HFF-Myc (cell line): ENCODE results near the gene RALGAPA2.

Experiments used
- DNase-seq: peaks from one replicate; pipeline ENCODE4 v3.0.0-alpha.2; 2011; ENCODE audit warnings: low read depth; ENCODE audit errors: extremely low read depth
- H3K4me3 ChIP-seq: replicated peaks from 2 replicates; pipeline ENCODE4 v1.5.1; 2011; ENCODE audit warnings: low read depth, mild to moderate bottlenecking, control low read depth, low read length
- TF ChIP-seq, protein P1 (sequence below): IDR thresholded peaks from 2 replicates; pipeline ENCODE4 v1.5.1; 2012; ENCODE audit warnings: mild to moderate bottlenecking, low read depth, low read length, control low read depth; ENCODE audit errors: missing control alignments

Gene RALGAPA2

DNA sequence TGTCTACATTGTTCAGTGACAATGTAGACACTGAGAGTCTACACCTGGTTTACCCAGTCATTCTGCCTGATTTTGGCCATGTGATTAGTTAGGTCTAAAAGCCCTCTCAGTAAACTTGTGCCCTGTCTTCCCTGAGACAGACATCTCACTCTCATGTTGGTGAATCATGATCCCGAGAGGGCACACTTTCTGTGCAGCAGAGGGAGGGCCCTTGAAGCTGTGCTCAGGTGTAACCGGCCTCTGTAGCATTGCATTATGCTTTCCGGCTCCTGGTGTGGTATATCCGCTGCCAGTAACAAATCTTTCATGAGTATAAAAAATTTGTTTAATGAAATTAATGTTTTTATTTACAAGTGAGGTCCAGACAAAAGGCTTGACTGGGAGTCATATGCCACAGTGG, 85.0 kb downstream of the RALGAPA2 start:
- DNase-seq, result no peak
- TF ChIP-seq, protein P1, sequence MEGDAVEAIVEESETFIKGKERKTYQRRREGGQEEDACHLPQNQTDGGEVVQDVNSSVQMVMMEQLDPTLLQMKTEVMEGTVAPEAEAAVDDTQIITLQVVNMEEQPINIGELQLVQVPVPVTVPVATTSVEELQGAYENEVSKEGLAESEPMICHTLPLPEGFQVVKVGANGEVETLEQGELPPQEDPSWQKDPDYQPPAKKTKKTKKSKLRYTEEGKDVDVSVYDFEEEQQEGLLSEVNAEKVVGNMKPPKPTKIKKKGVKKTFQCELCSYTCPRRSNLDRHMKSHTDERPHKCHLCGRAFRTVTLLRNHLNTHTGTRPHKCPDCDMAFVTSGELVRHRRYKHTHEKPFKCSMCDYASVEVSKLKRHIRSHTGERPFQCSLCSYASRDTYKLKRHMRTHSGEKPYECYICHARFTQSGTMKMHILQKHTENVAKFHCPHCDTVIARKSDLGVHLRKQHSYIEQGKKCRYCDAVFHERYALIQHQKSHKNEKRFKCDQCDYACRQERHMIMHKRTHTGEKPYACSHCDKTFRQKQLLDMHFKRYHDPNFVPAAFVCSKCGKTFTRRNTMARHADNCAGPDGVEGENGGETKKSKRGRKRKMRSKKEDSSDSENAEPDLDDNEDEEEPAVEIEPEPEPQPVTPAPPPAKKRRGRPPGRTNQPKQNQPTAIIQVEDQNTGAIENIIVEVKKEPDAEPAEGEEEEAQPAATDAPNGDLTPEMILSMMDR, result no peak
- H3K4me3 ChIP-seq, result no peak overlapping the region

DNA sequence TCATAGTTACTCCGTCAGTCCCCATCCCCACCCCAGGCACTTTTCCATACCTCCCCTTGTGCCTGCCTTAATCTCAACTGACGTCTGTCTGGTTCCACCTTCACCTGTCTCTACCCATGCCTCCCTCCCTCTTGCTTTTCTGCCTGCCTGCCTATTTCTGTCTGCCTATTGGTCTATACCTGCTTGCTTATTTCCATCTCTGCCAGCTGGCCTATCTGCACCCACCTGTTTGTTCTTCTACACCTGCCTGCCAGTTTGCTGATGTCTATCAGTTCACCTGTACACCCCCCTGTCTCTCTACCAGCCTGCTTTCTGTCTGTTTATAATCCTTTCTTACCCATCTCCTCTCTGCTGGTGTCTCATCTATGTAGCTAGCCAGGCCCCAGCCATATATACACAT, 87.5 kb downstream of the RALGAPA2 start:
- no peak for DNase-seq
- TF ChIP-seq, protein P1, result no peak
- no peak overlapping the region for H3K4me3 ChIP-seq

- TF ChIP-seq, protein P1, result no peak
Observed at GRCh38 chr20:20621195-20621594, 91.2 kb downstream of the RALGAPA2 start.

GRCh38 chr20:20614391-20614790, 98.1 kb downstream of the RALGAPA2 start:
- TF ChIP-seq, protein P1, result no peak
- no peak for DNase-seq
- H3K4me3 ChIP-seq, result no peak overlapping the region

More at GRCh38 chr20:20621195-20621594, 91.2 kb downstream of the RALGAPA2 start:
- DNase-seq, result peak; percentile 11
- H3K4me3 ChIP-seq, result no peak overlapping the region

GRCh38 chr20:20612251-20612650, 100.2 kb downstream of the RALGAPA2 start:
- no peak for DNase-seq
- TF ChIP-seq, protein P1, result no peak

DNA sequence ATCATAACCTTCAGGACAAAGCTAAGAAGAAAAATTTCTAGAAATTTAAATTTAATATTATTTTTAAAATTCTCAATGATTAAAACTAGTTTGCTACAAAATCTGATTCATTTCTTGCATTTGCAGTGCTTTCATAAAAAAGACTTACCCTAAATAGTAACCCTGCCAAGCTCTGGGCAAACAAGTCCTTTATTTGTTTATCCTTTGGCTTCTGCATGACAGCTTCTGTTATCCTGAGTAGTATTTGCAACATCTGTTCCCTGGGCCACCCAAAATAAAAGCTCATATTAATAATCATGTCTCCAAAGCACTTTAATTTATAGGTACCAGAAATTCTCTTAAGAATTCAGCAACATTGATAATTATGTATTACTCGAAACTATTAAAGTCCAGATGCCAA, 101.3 kb downstream of the RALGAPA2 start:
- TF ChIP-seq, protein P1, result no peak
- no peak overlapping the region for H3K4me3 ChIP-seq
- DNase-seq, result no peak

More at GRCh38 chr20:20612251-20612650, 100.2 kb downstream of the RALGAPA2 start:
- H3K4me3 ChIP-seq, result no peak overlapping the region

- H3K4me3 ChIP-seq, result no peak overlapping the region
- DNase-seq, result no peak
- TF ChIP-seq, protein P1, result no peak
Observed at GRCh38 chr20:20609522-20609921, 102.9 kb downstream of the RALGAPA2 start.
